GM18508 (cell line): ENCODE measurements around the gene ZNF337.
"Not testable (repeated sequence)": the region's sequence is repeated elsewhere in the genome, so short reads cannot be mapped to it uniquely, and the experiment has no call there.

Source experiments
- ATAC-seq: cut with Tn5 transposase; IDR thresholded peaks from one replicate; pipeline ENCODE4 v1.9.1; 2021; ENCODE audit warnings: moderate number of reproducible peaks; ENCODE audit not compliant: insufficient read depth, unreplicated experiment

The ZNF337 gene

DNA sequence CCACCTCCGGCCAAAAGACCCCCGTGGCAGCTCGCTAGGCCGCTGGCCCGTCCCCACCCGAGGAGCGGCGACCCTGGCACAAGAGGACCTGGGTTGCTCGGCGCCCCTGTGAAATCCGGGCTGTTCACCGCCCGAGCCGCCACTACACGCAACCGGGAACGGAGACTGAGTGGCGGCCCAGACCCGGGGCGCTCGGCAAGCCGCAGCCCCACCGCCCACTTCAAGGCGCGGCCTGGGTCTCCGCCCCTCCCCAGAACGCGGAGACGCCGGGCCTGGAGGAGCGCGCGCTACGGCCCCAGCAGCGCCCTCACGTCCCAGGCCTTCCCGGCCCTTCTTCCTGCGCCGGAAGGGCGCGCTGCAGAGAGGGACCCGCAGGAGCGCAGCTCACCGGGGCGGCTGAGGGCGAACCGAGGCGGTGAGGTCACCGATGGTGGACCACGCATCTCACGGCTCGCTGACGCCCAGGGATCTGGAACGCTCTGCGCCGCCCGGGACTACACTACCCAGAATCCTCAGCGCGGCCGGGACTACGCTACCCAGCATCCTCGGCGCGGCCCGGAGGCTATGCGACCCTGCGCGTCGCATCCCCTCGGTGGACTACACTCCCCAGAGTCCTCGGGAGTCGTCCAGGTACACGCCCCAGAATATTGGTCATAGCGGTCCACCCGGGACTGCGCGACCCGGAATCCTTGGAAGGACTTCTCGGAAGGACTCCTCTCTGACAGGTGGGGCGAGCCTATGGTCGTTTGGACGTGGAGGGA lies at the start of gene ZNF337:
Gene ZNF337 (minus strand): TSS at position 483 of the 761 bp plus-strand sequence. CDS start 10,436 bp downstream, outside the sequence.
- peak; percentile 82 for ATAC-seq

DNA sequence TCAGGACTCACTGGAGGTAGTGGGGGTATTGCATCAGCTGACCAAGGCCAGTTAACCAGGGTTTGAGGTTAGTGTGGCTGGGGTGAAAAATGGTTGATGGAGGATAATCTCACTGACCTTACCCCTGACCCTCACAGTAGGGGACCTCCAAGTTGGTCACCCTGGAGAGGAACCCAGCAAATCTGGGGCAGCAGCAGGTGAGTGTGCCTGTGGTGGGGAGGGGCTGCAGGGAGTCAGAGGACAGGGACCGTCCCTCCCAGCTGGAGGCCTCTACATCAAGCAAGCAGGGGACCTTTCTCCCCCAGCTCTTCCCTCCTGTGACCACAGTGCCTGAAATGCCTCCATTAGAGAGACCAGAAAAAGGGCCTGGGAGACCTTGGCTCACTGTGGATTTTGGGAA lies 49.1 kb upstream of the ZNF337 start:
- ATAC-seq = no peak

DNA sequence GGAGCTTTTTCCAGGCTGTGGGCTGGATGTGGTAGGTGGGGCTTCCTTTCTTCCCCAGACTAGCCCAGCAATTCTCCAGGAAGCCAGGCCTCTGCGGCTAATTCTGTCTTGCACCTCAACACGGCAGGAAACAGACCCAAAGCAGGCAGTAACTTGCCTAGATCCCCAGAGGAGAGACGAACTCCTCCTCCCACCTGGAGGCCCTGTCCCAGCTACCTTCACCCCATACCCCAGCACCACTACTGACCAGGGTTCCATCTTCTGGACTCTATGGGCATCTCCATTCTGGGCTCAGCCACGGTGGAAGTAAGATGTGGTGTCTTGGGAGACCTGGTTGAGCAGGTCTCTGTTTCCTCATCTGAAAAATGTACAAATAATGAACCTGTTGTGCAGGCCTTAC lies 48.4 kb upstream of the ZNF337 start:
- ATAC-seq = no peak

DNA sequence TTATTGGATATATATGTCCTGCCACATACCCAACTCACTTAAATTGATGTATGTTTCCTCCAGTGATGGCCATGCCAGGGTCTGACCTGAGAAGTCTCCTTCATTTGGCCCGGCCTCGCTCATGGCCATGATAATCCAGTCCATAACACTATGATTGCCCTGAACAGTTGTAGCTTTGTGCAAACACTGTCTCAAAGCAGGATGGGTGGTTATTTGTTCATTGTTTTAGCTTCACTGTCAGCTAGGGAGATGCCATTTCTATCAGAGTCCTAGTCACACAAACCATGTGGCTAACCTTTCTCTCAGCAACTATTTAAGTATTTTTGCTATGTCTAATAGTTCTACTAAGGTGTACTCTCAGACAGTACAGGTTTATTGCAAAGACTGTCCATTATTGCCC lies 47.6 kb upstream of the ZNF337 start:
- no peak for ATAC-seq

DNA sequence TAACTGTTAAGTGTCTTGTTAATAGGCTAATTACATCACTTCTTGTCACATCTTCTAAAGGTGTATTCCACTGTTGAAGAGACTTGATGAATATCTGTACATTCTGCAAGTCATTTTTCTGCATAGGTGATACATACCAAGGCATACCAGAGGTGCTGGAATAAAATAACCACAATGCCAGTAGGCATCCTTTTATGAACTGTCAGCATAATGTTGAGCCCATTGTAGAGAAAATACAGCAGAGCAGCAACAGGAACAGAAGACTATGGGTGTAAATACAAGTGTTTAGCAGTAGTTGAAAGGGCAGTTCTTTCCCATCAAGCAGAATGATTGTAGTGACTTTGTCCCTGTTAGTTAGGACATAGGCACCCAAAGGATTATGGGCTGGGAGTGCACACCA lies 44.4 kb upstream of the ZNF337 start:
- ATAC-seq = no peak

DNA sequence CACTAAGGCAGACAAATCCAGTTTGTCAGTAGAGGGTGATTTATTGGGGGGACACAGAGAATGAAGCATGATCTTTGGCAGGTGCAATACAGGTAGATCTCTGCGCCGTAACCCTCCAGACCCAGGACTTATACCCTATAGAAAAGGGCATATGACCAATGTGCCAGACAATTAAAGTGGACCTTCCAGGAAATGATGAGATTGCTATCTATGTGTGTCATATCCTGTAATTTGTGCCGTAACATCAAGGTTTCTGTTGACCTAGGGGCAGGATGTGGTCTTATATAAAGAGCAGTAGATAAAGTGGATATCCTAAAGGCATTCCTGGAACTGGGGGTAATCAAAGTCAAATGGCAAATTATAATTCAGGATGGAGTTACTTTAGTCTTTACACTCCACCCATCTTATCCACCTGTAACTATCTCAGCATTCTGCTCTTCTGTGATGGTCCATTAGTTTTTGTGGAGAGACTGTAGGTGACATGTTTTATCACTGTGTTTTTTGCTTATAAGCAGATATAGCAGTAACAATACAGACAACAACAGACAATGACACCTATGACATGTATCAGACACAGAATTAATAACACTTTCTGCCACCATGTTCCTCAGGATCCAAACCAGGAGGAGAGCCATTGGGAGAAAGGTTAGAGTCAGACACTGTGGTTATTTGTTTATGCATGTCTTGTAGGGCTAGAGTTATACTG lies 43.1 kb upstream of the ZNF337 start:
- ATAC-seq = no peak

DNA sequence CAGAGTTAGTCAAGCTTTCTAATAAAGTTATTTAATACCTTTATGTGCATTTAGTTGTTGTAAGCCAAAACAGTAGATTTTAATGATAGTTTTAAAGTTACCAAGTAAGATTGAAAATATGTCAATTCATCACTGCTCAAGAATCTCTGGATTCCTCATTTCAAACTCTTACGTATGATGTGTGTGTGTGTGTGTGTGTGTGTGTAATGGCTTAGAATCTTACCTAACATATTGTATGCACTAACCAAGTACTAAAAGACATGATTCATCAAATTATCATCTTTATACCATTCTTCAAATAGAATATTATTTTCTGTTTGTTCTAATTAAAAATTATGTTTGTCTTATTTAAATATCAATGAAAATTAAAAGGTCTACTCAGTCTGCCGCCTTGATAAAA lies 41.5 kb upstream of the ZNF337 start:
- no peak for ATAC-seq

DNA sequence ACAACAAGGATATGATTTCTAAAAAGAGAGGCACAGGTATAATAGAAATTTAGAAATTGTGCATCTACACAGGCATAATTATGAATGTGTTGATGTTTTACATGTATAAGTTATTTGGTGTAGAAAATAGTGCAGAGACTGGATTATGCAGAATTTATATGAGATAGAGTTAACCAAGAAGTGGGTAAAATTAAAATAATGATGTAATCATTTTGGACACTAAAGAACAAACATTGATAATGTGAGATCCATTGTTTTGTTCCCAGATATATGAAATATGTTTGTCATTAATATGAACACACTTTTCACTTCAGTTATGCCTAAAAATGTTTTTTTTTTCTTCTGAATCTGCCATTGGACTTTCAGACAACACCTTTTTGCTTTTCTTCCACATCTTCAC lies 37.2 kb upstream of the ZNF337 start:
- ATAC-seq = no peak

DNA sequence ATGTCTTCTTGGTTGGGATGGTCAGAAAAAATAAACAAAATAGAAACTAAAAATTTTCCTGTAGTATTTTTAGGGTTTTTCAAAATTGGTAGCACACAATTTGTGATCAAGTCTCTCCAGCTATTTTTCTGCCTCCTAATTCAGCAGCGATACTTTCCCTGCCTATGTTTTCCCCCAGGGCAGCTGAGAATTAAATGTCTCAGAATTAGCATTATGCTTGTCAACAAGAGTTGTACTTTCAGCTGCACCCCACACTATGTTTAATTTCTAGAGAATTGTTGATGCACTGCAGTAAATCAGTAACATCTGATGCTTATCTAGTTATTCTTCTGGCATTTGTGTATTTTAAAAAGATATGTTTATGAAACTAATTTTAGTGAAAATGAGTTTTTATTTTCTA lies 34.2 kb upstream of the ZNF337 start:
- ATAC-seq = no peak

DNA sequence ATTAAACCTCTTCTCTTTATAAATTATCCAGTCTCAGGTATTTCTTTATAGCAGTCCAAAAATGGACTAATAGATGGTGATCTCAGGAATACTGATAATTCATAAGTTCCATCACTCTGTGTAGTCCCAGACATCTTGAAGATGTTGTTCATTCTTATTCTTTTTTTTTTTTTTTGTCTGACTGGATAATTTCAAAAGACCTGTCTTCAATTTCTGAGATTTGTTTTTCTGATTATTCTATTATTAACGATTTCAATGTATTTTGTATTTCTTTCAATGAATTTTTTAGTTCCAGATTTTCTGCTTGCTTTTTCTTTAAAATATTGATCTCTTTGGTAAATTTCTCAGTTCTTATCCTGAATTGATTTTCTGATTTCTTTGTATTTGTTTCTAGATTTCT lies 29.7 kb upstream of the ZNF337 start:
- ATAC-seq = no peak

DNA sequence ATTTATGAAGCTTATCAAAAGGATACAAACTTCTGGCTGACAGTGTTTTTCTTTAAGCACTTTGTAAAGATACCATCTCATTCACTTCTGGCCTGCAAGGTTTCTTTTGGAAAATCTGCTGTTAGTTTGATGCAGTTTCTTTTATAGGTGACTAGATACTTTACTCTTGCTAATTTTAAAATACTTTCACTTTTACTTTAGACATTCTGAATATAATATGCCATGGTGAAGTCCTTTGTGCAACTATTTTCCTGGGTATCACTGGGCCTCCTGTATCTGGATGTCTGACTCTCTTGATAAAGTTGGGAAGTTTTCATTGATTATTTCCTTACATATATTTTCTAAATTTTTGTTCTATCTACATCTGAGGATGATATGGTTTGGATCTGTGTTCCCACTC lies 29.0 kb upstream of the ZNF337 start:
- ATAC-seq = no peak

DNA sequence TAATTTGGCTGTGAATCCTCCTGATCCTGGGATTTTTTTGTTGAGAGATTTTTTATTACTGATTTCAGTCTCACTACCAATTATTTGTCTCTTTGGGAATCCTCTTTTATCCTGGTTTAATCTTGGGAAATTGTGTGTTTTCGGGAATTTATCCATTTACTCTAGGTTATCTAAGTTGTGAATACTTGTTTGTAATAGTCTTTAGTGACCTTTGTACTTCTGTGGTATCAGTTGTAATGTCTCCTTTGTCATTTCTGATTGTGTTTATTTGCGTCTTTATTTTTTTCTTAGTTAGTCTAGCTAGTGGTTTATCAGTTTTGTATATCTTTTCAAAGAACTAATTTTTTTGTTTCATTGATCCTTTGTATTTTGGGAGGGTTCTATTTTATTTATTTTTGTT lies 27.3 kb upstream of the ZNF337 start:
- no peak for ATAC-seq

DNA sequence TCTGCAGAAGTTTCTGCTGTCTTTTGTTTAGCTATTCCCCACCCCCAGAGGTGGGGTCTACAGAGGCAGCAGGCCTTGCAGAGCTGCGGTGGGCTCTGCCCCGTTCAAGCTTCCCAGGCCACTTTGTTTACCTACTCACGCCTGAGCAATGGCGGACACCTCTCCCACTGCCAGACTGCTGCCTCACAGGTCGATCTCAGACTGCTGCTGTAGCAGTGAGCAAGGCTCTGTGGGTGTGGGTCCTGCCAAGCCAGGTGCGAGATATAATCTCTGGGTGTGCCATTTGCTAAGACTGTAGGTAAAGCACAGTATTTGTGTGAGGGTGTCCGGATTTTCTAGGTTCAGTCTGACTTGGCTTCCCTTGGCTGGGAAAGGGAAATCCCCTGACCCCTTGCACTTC lies 23.6 kb upstream of the ZNF337 start:
- no peak for ATAC-seq

DNA sequence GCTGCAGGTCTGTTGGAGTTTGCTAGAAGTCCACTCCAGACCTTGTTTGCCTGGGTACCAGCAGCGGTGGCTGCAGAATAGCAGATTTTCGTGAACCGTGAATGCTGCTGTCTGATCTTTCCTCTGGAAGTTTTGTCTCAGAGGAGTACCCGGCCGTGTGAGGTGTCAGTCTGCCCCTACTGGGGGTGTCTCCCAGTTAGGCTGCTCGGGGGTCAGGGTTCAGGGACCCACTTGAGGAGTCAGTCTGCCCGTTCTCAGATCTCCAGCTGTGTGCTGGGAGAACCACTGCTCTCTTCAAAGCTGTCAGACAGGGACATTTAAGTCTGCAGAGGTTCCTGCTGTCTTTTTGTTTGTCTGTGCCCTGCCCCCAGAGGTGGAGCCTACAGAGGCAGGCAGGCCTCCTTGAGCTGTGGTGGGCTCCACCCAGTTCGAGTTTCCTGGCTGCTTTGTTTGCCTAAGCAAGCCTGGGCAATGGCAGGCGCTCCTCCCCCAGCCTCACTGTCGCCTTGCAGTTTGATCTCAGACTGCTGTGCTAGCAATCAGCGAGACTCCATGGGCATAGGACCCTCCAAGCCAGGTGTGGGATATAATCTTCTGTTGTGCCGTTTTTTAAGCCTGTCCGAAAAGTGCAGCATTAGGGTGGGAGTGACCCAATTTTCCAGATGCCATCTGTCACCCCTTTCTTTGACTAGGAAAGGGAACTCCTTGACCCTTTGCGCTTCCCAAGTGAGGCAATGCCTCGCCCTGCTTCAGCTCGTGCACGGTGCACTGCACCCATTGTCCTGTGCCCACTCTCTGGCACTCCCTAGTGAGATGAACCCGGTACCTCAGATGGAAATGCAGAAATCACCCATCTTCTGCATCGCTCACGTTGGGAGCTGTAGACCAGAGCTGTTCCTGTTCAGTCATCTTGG lies 22.5 kb upstream of the ZNF337 start:
- not testable (repeated sequence) for ATAC-seq

DNA sequence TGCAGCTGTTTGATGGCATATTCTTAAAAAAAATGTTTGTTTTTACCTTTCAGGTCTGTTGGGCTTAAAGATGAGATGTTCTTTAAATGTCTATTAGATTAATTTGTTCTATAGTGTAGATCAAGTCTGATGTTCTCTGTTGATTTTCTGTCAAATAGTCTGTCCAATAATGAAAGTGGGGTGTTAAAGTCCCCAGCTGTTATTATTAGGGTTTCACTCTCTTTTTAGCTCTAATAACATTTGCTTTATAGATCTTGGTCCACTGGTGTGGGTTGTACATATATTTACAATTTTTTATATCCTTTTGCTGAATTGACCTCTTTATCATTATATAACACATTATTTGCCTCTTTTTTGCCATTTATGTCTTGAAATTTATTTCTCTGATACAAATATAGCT lies 11.0 kb upstream of the ZNF337 start:
- ATAC-seq = no peak

DNA sequence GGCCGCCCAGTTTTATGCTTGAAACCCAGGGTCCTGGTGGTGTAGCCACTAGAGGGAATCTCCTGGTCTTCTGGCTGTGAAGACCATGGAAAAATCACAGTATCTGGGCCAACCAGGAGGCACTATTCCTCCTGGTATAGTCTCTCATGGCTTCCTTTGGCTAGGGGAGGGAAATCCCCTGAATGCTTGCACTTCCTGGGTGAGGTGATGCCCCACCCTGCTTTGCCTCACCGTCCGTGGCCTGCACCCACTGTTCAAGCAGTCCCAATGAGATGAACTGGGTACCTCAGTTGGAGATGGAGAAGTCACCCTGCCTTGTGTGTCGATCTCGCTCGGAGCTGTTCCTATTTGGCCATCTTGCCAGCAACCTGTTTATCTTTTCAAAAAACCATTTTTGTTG lies 10.1 kb upstream of the ZNF337 start:
- ATAC-seq = peak; percentile 50

DNA sequence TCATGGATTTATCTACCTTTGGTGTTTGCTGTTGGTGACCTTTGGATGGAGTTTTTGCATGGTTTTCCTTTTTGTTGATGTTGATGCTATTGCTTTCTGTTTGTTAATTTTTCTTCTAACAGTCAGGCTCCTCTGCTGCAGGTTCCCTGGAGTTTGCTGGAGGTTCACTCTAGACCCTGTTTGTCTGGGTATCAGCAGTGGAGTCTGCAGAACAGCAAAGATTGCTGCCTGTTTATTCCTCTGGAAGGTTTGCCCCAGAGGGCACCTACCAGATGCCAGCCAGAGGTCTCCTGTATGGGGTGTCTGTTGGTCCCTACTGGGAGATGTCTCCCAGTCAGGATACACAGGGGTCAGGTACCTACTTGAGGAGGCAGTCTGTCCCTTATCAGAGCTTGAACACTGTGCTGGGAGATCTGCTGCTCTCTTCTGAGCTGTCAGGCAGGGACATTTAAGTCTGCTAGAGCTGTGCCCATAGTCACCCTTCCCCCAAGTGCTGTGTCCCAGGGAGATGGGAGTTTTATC lies 9.2 kb upstream of the ZNF337 start:
- no peak for ATAC-seq

DNA sequence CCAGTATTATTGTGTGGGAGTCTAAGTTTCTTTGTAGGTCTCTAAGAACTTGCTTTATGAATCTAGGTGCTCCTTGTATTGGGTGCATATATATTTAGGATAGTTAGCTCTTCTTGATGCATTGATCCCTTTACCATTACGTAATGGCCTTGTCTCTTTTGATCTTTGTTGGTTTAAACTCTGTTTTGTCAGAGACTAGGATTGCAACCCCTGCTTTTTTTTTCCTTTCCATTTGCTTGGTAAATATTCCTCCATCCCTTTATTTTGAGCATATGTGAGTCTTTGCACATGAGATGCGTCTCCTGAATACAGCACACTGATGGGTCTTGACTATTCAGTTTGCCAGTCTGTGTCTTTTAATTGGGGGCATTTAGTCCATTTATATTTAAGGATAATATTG lies 7.7 kb upstream of the ZNF337 start:
- not testable (repeated sequence) for ATAC-seq

DNA sequence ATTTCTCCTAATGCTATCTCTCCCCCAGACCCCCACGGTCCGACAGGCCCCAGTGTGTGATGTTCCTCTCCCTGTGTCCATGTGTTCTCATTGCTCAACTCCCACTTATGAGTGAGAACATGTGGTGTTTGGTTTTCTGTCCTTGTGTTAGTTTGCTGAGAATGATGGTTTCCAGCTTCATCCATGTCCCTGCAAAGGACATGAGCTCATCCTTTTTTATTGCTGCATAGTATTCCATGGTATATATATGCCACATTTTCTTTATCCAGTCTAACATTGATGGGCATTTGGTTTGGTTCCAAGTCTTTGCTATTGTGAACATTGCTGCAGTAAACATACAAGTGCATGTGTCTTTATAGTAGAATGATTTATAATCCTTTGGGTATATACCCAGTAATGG lies 4.2 kb upstream of the ZNF337 start:
- ATAC-seq = not testable (repeated sequence)

DNA sequence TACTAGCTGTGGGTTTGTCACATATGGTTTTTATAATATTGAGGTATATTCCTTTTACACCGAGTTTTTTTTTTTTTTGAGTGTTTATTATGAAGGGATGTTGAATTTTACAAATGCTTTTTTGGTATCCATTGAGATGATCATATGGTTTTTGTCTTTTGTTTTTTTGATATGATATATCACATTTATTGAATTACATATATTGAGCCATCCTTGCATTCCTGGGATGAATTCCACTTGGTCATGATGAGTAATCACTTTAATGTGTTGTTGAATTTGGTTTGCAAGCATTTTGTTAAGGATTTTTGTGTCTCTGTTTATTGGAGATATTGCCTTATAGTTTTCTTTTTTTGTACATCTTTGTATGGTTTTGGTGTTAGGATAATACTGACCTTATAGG lies 3.3 kb upstream of the ZNF337 start:
- ATAC-seq = no peak

DNA sequence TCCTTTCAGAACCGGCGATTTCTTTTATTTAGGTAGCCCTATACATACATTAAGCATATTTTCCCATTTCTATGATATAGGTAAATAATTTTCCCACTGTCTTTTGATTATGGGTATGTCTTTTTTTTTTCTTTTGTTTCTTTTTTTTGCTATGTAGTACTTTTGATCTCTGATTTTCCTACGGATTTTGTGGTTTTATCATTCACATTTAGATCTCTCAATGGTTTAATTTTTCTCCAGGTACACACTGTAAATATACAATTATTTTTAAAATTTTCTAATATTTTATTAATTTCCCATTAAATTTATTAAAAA lies 436 bp upstream of the ZNF337 start:
- ATAC-seq = no peak
